BLaER1 (cell line): ENCODE results near the gene HEXIM2.

ENCODE experiments used
- H3K27ac ChIP-seq: shearing (Covaris generic); formaldehyde crosslinking; 2 replicates; pipeline ENCODE4 v1.8.1; 2022
- H3K27me3 ChIP-seq: shearing (Covaris generic); formaldehyde crosslinking; 2 replicates; pipeline ENCODE4 v1.8.1; 2022
- H3K36me3 ChIP-seq: shearing (Covaris generic); formaldehyde crosslinking; 2 replicates; pipeline ENCODE4 v1.8.1; 2022
- H3K4me1 ChIP-seq: shearing (Covaris generic); formaldehyde crosslinking; 2 replicates; pipeline ENCODE4 v1.8.1; 2022
- H3K4me2 ChIP-seq: shearing (Covaris generic); formaldehyde crosslinking; 2 replicates; pipeline ENCODE4 v1.8.1; 2022
- H3K4me3 ChIP-seq: shearing (Covaris generic); formaldehyde crosslinking; 2 replicates; pipeline ENCODE4 v1.8.1; 2022
- H3K9ac ChIP-seq: shearing (Covaris generic); formaldehyde crosslinking; 2 replicates; pipeline ENCODE4 v1.8.1; 2022
- H3K9me3 ChIP-seq: shearing (Covaris generic); formaldehyde crosslinking; 2 replicates; pipeline ENCODE4 v1.8.1; 2022
- H4K20me1 ChIP-seq: shearing (Covaris generic); formaldehyde crosslinking; 2 replicates; pipeline ENCODE4 v1.8.1; 2022
- Cebpa-rat ChIP-seq: shearing (Covaris generic); IDR thresholded peaks from 2 replicates; pipeline ENCODE4 v1.8.1; 2022

The HEXIM2 gene

GRCh38 chr17:45127548-45128300 is 34.0 kb upstream of the HEXIM2 start:
- no peaks in the 10 kb centered on the region for H3K9me3 ChIP-seq
- H3K36me3 ChIP-seq = no peaks in the 10 kb centered on the region
- no peaks in the 10 kb centered on the region for H3K27me3 ChIP-seq
- H3K9ac ChIP-seq = no peak overlapping the region
- no peak overlapping the region for H3K4me2 ChIP-seq
- H4K20me1 ChIP-seq = no peaks in the 10 kb centered on the region
- H3K4me1 ChIP-seq = peaks cover 22% of the 10 kb centered on the region
- no peak for TF ChIP-seq Cebpa-rat
- H3K27ac ChIP-seq = no peak overlapping the region
- no peak overlapping the region for H3K4me3 ChIP-seq

GRCh38 chr17:45128331-45128730 is 33.3 kb upstream of the HEXIM2 start:
- no peak overlapping the region for H3K4me3 ChIP-seq
- no peak overlapping the region for H3K4me2 ChIP-seq
- TF ChIP-seq Cebpa-rat = no peak
- H4K20me1 ChIP-seq = no peaks in the 10 kb centered on the region
- H3K4me1 ChIP-seq = peaks cover 24% of the 10 kb centered on the region
- no peaks in the 10 kb centered on the region for H3K27me3 ChIP-seq
- H3K27ac ChIP-seq = no peak overlapping the region
- H3K9ac ChIP-seq = no peak overlapping the region
- H3K36me3 ChIP-seq = no peaks in the 10 kb centered on the region
- H3K9me3 ChIP-seq = no peaks in the 10 kb centered on the region

DNA sequence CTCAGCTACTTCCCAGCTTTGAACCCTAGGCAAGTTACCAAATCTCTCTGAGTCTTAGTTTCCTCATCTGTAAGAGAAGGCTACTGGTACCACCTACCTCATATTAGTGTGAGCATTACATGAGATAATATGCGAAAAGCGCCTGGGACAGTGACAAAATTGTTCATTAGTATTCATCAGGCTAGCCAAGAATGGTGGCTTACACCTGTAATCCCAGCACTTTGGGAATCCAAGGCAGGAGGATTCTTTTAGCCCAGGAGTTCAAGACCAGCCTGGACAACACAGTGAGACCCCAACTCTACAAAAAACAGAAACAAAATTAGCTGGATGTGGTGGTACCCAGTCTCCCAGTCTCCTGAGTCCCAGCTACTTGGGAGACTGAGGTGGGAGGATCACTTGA is 32.7 kb upstream of the HEXIM2 start:
- no peaks in the 10 kb centered on the region for H3K9me3 ChIP-seq
- H4K20me1 ChIP-seq = no peaks in the 10 kb centered on the region
- H3K27me3 ChIP-seq = no peaks in the 10 kb centered on the region
- no peak overlapping the region for H3K27ac ChIP-seq
- H3K36me3 ChIP-seq = no peaks in the 10 kb centered on the region
- no peak overlapping the region for H3K9ac ChIP-seq
- TF ChIP-seq Cebpa-rat = no peak
- H3K4me1 ChIP-seq = peaks cover 18% of the 10 kb centered on the region
- H3K4me3 ChIP-seq = no peak overlapping the region
- no peak overlapping the region for H3K4me2 ChIP-seq

DNA sequence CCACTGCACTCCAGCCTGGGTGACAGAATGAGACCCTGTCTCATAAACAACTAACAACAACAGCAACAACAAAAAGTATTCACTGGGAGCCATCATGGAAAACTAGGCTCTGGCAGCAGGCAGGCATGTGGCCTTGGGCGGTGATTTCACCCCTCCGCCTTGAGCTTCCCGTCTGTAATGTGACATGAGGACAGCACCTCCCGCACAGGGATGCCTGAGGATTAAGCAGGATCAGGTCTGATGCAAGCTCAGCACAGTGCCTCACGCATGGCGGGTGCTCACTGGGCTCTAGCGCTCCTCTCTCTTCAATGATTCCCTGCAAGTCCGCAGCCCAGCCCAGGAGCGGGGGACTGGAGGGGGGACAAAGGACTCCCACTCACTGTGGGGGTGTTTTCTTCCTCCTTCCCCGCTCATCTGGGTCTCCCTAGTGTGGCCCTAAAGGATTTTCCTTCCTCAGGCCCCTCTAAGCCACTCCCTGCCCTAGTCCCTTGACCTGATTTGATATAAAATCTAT is 32.2 kb upstream of the HEXIM2 start:
- Histone ChIP-seq H3K4me1 (peaks cover 13% of the 10 kb centered on the region), H3K4me2 (no peak overlapping the region), H3K27ac (no peak overlapping the region)

DNA sequence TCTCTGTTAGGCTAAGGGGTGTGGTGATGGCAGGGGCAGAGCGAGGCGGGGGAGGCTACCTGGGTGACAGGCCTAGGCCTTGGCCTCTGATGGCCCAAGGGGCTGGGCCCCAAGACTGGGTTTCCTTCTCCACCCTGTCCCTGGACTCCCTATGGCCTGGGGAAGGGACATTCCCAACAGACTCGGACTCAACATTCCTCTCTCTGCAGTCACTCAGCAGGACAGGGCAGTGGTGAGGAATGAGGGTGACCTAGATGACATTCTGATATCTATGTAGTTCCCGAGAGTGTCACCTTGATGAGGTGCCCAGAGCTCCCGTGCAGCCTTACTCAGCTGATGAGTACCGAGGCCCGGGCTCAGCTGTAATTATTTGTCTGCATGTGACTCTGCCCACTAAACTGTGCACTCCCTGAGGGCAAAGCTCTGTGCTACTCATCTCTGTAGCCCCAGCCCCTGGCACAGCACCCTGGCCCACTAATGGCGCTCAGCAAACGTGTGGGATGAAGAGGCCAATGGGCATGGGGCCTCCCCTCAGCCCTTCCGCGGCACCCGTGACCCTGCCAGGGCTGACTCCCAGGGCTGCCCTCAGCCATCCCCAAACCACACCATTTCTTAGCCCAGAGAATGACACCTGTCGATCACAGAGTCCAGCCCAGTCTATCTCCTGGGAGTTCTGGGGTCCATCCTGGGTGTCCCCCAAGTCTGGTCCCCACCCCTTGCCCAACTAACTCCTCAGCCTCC is 31.6 kb upstream of the HEXIM2 start:
- no peaks in the 10 kb centered on the region for H4K20me1 ChIP-seq
- H3K36me3 ChIP-seq = no peaks in the 10 kb centered on the region
- no peaks in the 10 kb centered on the region for H3K27me3 ChIP-seq
- no peak overlapping the region for H3K4me2 ChIP-seq
- TF ChIP-seq Cebpa-rat = no peak
- H3K27ac ChIP-seq = no peak overlapping the region
- no peak overlapping the region for H3K4me3 ChIP-seq
- no peak overlapping the region for H3K9ac ChIP-seq
- peaks cover 13% of the 10 kb centered on the region for H3K4me1 ChIP-seq
- no peaks in the 10 kb centered on the region for H3K9me3 ChIP-seq

More for the DNA sequence above, 32.2 kb upstream of the HEXIM2 start:
- H4K20me1 ChIP-seq = no peaks in the 10 kb centered on the region
- no peaks in the 10 kb centered on the region for H3K36me3 ChIP-seq
- H3K9me3 ChIP-seq = no peaks in the 10 kb centered on the region
- TF ChIP-seq Cebpa-rat = no peak
- H3K27me3 ChIP-seq = no peaks in the 10 kb centered on the region
- no peak overlapping the region for H3K9ac ChIP-seq
- no peak overlapping the region for H3K4me3 ChIP-seq

DNA sequence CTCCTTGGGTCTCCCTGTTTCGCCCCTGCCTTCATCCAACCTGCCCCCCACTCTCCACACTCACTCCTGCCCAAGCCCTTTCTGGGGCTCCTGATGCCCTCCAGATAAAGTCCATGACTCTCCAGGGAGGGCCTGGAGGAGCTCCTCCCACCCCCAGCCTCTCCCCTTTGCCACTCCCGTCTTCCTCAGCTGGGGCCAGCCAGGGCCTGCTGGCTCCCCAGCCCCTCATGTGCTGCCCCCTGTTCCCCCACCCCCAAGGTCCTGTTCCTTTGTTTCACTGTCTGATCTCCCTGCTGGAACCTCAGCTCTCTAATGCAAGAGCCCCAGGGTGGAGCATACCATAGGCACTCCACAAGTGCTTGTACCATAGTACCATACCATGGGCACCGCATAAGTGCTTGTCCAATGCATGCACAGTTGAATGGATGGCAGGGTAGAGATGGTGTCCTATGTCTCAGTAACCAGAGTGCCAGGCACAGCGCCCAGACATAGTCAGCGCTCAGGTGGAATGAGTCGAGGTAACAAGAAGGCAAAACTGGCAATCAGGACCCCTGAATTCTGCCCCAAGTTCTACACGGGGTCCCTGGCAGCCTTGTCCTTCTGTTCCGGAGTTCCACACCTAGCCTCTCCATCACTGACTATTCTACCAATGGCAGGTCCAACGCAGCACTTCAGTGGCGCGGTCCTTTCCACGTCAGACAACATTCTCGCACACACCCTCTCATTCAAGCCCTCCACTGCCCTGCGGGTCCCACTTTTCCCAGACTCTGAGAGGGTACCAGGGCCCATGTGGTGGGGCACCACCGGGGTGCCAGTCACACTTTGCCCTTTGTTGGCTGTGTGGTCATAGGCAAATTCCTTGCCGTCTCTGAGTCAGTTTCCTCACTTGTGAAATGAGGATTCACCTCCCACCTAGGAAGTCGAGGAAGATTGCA is 30.7 kb upstream of the HEXIM2 start:
- no peaks in the 10 kb centered on the region for H4K20me1 ChIP-seq
- H3K9me3 ChIP-seq = no peaks in the 10 kb centered on the region
- H3K27ac ChIP-seq = no peak overlapping the region
- H3K4me3 ChIP-seq = no peak overlapping the region
- H3K9ac ChIP-seq = no peak overlapping the region
- H3K4me1 ChIP-seq = peaks cover 17% of the 10 kb centered on the region
- H3K4me2 ChIP-seq = peak overlapping the region; percentile 100; the same call in 1 of the 2 replicates
- no peak for TF ChIP-seq Cebpa-rat
- H3K36me3 ChIP-seq = no peaks in the 10 kb centered on the region
- H3K27me3 ChIP-seq = no peaks in the 10 kb centered on the region

DNA sequence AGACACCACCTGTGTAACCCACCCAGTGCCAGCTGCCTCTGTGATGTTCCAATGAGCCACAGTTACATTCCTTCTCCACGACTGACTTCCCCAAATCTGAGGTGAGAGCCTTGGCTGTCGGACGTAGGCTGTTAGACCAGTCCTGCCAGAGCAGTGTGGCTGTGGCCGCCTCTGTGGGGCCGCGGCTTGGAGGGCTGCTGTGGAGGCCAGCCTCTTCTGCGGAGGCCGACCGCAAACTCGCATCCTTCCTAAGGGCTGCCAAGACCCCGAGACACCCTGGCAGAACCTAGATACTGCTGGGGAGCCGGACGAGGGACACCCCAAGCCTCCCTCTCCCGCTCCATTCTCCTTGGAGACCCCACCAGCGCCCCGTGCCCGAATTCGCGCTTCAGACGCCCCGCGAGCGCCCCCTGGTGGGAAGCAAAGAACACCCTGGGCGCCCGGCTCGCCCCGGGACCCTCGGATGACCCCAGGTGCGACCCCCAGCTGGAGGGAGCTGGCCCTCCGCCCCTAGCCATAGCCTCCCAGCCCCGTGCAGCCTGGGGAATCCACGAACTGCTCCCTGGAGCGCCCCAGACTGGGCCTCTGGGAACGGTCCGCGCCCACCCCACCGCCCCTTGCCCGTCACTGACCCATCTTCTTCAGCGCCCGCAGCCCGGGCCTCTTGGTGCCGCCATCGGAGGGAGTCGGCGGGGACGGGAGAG is 29.9 kb upstream of the HEXIM2 start:
- no peak overlapping the region for H3K27ac ChIP-seq
- peak overlapping the region; percentile 82 for H3K4me3 ChIP-seq
- H3K9ac ChIP-seq = peak overlapping the region; percentile 80
- H3K36me3 ChIP-seq = no peaks in the 10 kb centered on the region
- no peak for TF ChIP-seq Cebpa-rat
- H4K20me1 ChIP-seq = no peaks in the 10 kb centered on the region
- peak overlapping the region; percentile 100 for H3K4me2 ChIP-seq
- H3K27me3 ChIP-seq = no peaks in the 10 kb centered on the region
- H3K9me3 ChIP-seq = no peaks in the 10 kb centered on the region
- peaks cover 25% of the 10 kb centered on the region for H3K4me1 ChIP-seq

- no peak for TF ChIP-seq Cebpa-rat
- H4K20me1 ChIP-seq = no peaks in the 10 kb centered on the region
- H3K36me3 ChIP-seq = no peaks in the 10 kb centered on the region
- H3K27me3 ChIP-seq = no peaks in the 10 kb centered on the region
- peak within 1 kb of the TSS; percentile 82 for H3K4me3 ChIP-seq
- H3K27ac ChIP-seq = peak within 1 kb of the TSS; percentile 62
- H3K9me3 ChIP-seq = no peaks in the 10 kb centered on the region
- H3K4me2 ChIP-seq = peak within 1 kb of the TSS; percentile 100
- peaks cover 29% of the 10 kb centered on the region for H3K4me1 ChIP-seq
- H3K9ac ChIP-seq = peak within 1 kb of the TSS; percentile 80
Measured at GRCh38 chr17:45132320-45132571, 29.4 kb upstream of the HEXIM2 start, which contains the start of gene PLCD3. Gene PLCD3 (minus strand): TSS chr17:45132515. CDS start chr17:45132410, 105 bp downstream.
